GM18505 (cell line): ENCODE measurements around the gene C2orf74.
"Not testable (repeated sequence)": the region's sequence is repeated elsewhere in the genome, so short reads cannot be mapped to it uniquely, and the experiment has no call there.

ENCODE experiments used
- ATAC-seq: cut with Tn5 transposase; IDR thresholded peaks from one replicate; pipeline ENCODE4 v1.9.1; 2021; ENCODE audit not compliant: unreplicated experiment
- POLR2A ChIP-seq: IDR thresholded peaks from 4 replicates; pipeline ENCODE4 v1.6.1; 2011; ENCODE audit warnings: borderline replicate concordance; ENCODE audit not compliant: insufficient read depth, insufficient read length; ENCODE audit errors: extremely low read depth

The C2orf74 gene

DNA sequence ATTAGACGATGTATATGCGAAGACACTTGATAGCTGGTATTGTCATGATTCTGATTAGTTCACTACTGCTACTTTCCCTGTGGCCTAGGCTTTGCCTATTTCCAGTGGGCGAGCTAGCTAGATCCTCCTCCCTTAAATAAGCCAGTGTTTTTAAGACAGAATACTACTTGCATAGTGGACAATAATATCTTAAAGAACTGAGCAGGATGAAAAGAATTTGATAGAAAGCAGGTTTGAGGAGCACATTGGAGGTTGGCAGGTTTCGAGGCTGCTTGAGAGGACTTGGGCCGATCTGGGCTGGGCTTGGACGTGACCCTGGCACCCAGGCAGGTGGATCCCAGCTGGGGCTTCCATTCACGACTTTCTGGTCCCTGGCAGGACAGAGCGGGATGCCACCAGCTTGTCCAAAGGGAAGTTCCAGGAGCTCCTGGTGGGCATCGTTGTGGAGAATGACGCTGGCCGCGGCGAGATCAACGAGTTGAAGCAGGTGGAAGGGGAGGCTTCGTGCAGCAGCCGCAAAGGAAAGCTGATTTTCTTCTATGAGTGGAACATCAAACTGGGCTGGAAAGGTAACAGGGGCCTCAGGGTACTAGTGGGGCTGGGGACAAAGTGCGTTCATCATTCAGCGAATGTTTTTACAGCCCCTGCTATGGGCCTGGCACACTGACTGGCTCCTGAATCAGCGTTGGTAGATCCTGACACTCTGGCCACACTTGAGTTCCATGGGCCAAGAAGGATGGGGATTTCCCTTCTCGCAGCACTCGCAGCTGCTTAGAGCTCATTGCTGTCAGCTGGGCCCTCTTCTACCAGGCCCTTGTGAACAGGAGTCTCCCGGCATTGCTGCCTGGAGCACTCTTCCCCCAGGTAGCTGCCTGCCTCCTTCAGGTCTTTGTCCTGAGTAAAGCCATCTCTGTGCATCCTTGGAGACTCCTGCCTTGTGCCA is 16.9 kb downstream of the C2orf74 start:
- no peak for TF ChIP-seq POLR2A

DNA sequence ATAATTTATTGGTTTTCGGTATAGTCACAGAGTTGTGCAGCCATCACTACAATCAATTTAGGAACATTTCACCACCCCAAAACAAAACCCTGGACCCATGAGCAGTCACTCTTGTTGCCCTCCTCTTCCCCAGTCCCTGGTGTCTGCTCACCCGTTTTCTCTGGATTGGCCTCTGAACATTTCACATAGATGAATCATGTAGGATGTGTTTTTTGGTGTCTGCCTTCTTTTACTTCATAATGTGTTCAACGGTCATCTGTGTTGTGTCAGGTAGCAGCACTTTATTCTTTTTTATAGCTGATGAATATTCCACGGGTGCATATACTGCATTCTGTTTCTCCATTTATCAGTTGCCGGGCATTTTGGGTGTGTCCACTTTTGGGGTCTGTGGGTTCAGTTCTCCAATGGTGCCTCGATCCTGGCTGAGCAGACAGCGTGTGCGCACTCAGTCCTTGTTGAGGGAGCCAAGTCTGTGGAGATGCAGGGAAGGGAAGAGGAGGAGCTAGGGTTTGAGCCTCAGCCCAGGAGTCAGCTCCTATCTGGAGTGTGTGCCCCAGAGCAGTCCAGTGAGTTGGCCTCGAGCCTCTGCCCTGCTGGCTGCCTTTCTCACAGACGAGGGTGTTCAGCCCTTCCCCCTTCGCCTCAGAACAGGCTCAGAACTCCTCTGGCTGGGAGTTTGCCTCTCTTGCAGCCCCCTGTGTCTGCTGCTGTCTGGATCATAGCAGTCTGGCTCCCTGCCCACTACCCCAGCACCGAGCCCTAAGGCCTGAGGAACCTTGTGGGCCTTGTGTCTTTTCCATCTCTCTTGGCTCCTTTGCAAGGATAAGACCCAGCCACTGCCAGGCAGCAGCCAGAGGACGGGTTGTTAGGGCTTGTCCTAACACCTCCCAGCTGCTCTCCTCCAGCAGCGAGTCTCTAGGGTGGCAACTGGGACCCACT is 18.0 kb downstream of the C2orf74 start:
- TF ChIP-seq POLR2A: no peak
- ATAC-seq: no peak

More for the DNA sequence above, 16.9 kb downstream of the C2orf74 start:
- ATAC-seq: no peak

GRCh38 chr2:61180686-61181085 is 18.7 kb downstream of the C2orf74 start:
- ATAC-seq: no peak
- no peak for TF ChIP-seq POLR2A

GRCh38 chr2:61181382-61182058 is 19.5 kb downstream of the C2orf74 start:
- ATAC-seq: no peak
- TF ChIP-seq POLR2A: no peak

- no peak for TF ChIP-seq POLR2A
- no peak for ATAC-seq
Observed at GRCh38 chr2:61182059-61182383, 20.0 kb downstream of the C2orf74 start.

- no peak for ATAC-seq
- no peak for TF ChIP-seq POLR2A
Observed at GRCh38 chr2:61183795-61184194, 21.8 kb downstream of the C2orf74 start.

DNA sequence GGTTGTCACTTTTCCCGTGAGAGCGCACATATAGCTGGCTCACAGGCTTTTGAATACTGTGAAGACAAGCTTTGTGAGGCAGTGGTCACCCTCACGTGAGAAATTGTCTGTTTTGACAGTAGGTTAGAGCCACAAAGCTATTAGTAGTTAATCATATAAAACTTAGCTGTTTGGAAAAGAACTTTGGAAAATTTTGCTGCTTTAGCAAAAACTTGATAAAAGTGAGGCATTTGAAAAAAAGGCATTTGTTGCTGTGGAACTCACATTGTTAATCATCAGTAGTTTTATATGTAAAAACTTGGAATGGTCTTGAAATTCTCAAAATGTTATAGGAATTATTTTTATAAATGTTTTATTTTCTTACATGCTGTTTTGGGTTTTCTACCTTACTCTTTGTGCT is 22.3 kb downstream of the C2orf74 start:
- no peak for ATAC-seq
- no peak for TF ChIP-seq POLR2A

GRCh38 chr2:61185231-61185728 is 23.3 kb downstream of the C2orf74 start:
- TF ChIP-seq POLR2A: no peak
- ATAC-seq: no peak

- no peak for TF ChIP-seq POLR2A
- no peak for ATAC-seq
Observed at GRCh38 chr2:61187085-61187484, 25.1 kb downstream of the C2orf74 start.

DNA sequence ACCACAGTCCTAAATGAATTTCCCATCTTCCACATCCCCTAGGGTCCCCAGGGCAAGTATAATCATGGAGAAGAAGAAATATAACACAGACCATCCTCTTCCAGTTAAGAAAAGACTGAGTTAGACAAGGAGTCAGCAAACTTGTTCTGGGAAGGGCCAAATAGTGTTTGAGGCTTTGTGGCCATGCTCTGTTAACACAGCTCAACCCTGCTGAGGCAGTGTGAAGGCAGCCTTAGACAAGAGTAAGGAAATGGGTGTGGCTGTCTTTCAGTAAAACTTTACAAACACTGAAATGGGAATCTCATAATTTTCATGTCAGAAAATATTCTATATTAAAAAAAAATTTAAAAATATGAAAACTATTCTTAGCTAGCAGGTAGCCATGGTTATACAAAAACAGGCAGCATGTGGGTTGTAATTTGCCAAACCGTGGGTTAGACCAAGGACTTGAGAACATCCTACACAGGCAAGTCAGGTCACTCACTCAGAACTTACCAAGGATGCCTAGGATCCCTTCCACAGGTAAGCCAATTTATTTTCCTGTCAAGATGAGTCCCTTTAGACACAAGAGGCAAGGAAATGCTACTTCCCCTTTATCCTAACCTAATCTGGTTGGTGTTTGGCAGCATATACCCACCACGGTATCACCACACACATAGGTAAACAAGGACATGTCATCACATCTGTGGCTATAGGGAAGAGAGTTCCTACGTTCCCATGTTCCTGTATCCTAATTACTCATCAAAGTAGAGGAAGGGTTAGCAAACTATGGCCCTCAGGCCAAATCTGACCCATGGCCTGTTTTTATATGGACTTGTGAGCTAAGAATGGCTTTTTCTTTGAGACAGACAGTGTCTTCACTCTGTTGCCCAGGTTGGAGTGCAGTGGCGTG is 31.9 kb downstream of the C2orf74 start:
- no peak for TF ChIP-seq POLR2A
- ATAC-seq: no peak

- ATAC-seq: not testable (repeated sequence)
Observed at GRCh38 chr2:61194646-61195045, 32.7 kb downstream of the C2orf74 start.

GRCh38 chr2:61196671-61197070 is 34.7 kb downstream of the C2orf74 start:
- ATAC-seq: no peak
- no peak for TF ChIP-seq POLR2A
